IMR-90 (cell line): ENCODE measurements around the gene ANLN.

ENCODE experiments used
- CHD1 ChIP-seq: IDR thresholded peaks from 2 replicates; pipeline ENCODE4 v1.6.1; 2012; ENCODE audit warnings: low read depth, low read length, improper control_type of control experiment
- USF2 ChIP-seq: fragments of 150-350 bp; IDR thresholded peaks from 2 replicates; pipeline ENCODE4 v1.6.1; 2017; ENCODE audit warnings: mild to moderate bottlenecking, antibody characterized with exemption, low read length, low read depth

- no peak for TF ChIP-seq CHD1
- TF ChIP-seq USF2: no peak
These were observed 41.2 kb downstream of the ANLN start for GRCh38 chr7:36430881-36431280.
